ENCODE results near the gene VPS41. TPM values are rescaled to one million over a fixed set of nuclear protein-coding genes. Genes with fewer than 3 reads are reported as not detected.
A peak's percentile ranks its signal among the peaks of the same experiment; 100 is the strongest.

The VPS41 gene
- total RNA-seq, 1 donor from 2014 or later, result 72.1 TPM

GRCh38 chr7:38881947-38882684 is 26.9 kb downstream of the VPS41 start:
- no peak overlapping the region for H3K4me3 Mint-ChIP-seq
- peak overlapping the region; percentile 79 for H3K27ac Mint-ChIP-seq (ENCODE audit: unreplicated experiment)
- no peak for DNase-seq (ENCODE audit: low read depth, low spot score)
- peaks cover 9% of the 10 kb centered on the region for H3K9me3 Mint-ChIP-seq
- TF ChIP-seq, protein P1, sequence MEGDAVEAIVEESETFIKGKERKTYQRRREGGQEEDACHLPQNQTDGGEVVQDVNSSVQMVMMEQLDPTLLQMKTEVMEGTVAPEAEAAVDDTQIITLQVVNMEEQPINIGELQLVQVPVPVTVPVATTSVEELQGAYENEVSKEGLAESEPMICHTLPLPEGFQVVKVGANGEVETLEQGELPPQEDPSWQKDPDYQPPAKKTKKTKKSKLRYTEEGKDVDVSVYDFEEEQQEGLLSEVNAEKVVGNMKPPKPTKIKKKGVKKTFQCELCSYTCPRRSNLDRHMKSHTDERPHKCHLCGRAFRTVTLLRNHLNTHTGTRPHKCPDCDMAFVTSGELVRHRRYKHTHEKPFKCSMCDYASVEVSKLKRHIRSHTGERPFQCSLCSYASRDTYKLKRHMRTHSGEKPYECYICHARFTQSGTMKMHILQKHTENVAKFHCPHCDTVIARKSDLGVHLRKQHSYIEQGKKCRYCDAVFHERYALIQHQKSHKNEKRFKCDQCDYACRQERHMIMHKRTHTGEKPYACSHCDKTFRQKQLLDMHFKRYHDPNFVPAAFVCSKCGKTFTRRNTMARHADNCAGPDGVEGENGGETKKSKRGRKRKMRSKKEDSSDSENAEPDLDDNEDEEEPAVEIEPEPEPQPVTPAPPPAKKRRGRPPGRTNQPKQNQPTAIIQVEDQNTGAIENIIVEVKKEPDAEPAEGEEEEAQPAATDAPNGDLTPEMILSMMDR (conservative IDR thresholded peaks at IDR 0.05), result no peak
- H3K4me1 Mint-ChIP-seq, result peaks cover 22% of the 10 kb centered on the region
- peaks cover 15% of the 10 kb centered on the region for H3K36me3 Mint-ChIP-seq (ENCODE audit: low read depth)
- no peaks in the 10 kb centered on the region for H3K27me3 Mint-ChIP-seq (ENCODE audit: low read depth)

- H3K4me3 Mint-ChIP-seq, result no peak overlapping the region
- H3K27ac Mint-ChIP-seq (ENCODE audit: unreplicated experiment), result peak overlapping the region; percentile 45
- peaks cover 11% of the 10 kb centered on the region for H3K36me3 Mint-ChIP-seq (ENCODE audit: low read depth)
- peaks cover 8% of the 10 kb centered on the region for H3K9me3 Mint-ChIP-seq
- DNase-seq (ENCODE audit: low read depth, low spot score), result no peak
- TF ChIP-seq, protein P1 (conservative IDR thresholded peaks at IDR 0.05), result no peak
- H3K27me3 Mint-ChIP-seq (ENCODE audit: low read depth), result no peaks in the 10 kb centered on the region
- peaks cover 22% of the 10 kb centered on the region for H3K4me1 Mint-ChIP-seq
Observed at GRCh38 chr7:38881015-38881414, 28.0 kb downstream of the VPS41 start.

DNA sequence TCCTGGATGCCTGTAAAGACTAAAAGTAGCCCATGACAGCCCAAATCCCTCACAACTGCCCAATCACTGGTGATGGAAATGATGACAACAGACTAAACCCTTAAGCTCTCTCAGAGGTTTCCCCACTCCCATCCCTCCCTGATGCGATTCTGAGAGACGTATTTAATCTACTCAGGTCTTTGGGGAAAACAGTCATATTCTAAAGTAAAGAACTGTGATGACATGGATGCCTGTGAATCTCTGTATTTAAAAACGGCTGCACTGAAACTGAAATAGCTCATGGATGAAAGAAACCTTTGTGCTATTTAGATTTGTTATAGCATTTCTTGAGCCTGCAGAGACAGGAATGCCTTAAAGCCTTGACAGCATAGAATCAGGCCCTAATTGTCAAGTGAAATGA is 28.5 kb downstream of the VPS41 start:
- H3K9me3 Mint-ChIP-seq, result peaks cover 8% of the 10 kb centered on the region
- DNase-seq (ENCODE audit: low read depth, low spot score), result no peak
- TF ChIP-seq, protein P1 (conservative IDR thresholded peaks at IDR 0.05), result no peak
- no peak overlapping the region for H3K4me3 Mint-ChIP-seq
- no peaks in the 10 kb centered on the region for H3K27me3 Mint-ChIP-seq (ENCODE audit: low read depth)
- H3K4me1 Mint-ChIP-seq, result peaks cover 22% of the 10 kb centered on the region
- H3K36me3 Mint-ChIP-seq (ENCODE audit: low read depth), result peaks cover 11% of the 10 kb centered on the region
- peak overlapping the region; percentile 45 for H3K27ac Mint-ChIP-seq (ENCODE audit: unreplicated experiment)

DNA sequence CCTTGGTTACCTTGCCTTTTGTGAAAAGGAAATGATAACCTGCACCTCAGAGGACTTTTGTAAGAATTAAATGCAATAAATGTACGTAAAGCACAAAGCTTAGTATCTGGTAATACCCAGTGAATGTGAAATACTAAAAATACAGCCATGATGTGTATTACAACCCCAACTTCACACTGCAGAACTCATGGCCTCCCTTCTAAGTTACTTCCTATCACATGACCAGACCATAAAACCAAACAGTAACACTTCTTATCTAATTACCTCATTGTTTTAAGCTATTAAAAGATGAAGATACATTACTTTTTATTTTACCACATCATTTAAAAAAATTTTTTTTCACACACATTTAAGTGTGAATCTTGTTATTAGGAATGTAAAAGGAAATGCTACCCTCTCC is 29.0 kb downstream of the VPS41 start:
- no peak for DNase-seq (ENCODE audit: low read depth, low spot score)
- Mint-ChIP-seq H3K27me3 (ENCODE audit: low read depth) (no peaks in the 10 kb centered on the region), H3K27ac (ENCODE audit: unreplicated experiment) (no peak overlapping the region), H3K9me3 (peaks cover 8% of the 10 kb centered on the region), H3K4me1 (peaks cover 22% of the 10 kb centered on the region), H3K4me3 (no peak overlapping the region), H3K36me3 (ENCODE audit: low read depth) (peaks cover 11% of the 10 kb centered on the region)
- TF ChIP-seq, protein P1 (conservative IDR thresholded peaks at IDR 0.05), result no peak

GRCh38 chr7:38878694-38879457 is 30.1 kb downstream of the VPS41 start:
- Mint-ChIP-seq H3K4me1 (peaks cover 22% of the 10 kb centered on the region), H3K27me3 (ENCODE audit: low read depth) (no peaks in the 10 kb centered on the region), H3K36me3 (ENCODE audit: low read depth) (peaks cover 11% of the 10 kb centered on the region), H3K4me3 (no peak overlapping the region), H3K27ac (ENCODE audit: unreplicated experiment) (no peak overlapping the region), H3K9me3 (peaks cover 8% of the 10 kb centered on the region)
- no peak for DNase-seq (ENCODE audit: low read depth, low spot score)
- TF ChIP-seq, protein P1 (conservative IDR thresholded peaks at IDR 0.05), result no peak
